ENCODE data around the gene REC8.

GRCh38 chr14:24145690-24146452 is 26.0 kb upstream of the REC8 start:
- no peak for TF ChIP-seq CTCF (IDR thresholded peaks at IDR 0.05; ENCODE audit: insufficient read depth, low read length, poor library complexity, severe bottlenecking)
- no peak for TF ChIP-seq EZH2phosphoT487 (conservative IDR thresholded peaks at IDR 0.05; ENCODE audit: low read length)
